GM19099 (cell line): ENCODE data around the gene OR6S1.

Source experiments
- POLR2A ChIP-seq: IDR thresholded peaks from 3 replicates; pipeline ENCODE4 v1.6.1; 2011; ENCODE audit warnings: low read depth; ENCODE audit not compliant: insufficient read length; ENCODE audit errors: extremely low read depth

OR6S1 gene

DNA sequence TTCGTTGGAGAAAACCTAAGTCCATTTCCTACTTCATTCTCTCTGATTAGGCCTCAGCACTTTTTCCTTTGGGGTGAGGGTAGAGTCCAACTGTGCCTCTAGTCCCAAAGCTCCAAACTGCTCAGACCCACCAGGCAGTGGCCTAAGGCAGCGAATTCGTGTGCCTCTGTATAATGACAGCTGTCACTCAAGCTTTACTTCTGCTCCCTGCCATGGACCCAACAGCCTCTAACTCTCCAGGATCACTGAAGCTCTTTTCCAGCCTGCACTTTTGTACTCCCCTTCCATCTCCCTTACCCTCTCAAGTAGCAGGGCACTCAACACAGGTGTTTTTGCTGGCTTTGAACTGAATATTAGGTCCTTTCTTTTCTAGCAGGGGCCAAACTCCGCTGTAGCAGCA, 14.8 kb upstream of the OR6S1 start:
- TF ChIP-seq POLR2A: no peak

DNA sequence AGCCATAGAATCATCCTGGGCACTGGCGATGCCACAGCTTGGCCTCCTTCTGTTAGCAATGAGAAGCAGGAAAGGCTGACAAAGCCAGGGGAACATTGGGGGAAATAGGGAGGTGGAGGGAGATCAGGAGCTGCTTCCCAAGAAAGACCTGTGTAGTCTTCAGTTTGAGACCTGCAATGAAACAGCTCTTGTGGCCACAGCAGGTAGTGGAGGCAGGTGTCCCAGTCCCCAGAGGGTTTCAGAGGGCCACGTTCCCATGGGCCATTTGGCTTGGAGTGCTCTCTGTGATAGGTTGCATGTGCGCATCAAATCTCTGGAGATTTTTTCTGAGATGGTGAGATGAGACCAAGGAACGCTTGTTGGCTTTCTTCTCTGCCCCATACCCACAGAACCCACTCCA, 14.4 kb upstream of the OR6S1 start:
- TF ChIP-seq POLR2A: no peak

DNA sequence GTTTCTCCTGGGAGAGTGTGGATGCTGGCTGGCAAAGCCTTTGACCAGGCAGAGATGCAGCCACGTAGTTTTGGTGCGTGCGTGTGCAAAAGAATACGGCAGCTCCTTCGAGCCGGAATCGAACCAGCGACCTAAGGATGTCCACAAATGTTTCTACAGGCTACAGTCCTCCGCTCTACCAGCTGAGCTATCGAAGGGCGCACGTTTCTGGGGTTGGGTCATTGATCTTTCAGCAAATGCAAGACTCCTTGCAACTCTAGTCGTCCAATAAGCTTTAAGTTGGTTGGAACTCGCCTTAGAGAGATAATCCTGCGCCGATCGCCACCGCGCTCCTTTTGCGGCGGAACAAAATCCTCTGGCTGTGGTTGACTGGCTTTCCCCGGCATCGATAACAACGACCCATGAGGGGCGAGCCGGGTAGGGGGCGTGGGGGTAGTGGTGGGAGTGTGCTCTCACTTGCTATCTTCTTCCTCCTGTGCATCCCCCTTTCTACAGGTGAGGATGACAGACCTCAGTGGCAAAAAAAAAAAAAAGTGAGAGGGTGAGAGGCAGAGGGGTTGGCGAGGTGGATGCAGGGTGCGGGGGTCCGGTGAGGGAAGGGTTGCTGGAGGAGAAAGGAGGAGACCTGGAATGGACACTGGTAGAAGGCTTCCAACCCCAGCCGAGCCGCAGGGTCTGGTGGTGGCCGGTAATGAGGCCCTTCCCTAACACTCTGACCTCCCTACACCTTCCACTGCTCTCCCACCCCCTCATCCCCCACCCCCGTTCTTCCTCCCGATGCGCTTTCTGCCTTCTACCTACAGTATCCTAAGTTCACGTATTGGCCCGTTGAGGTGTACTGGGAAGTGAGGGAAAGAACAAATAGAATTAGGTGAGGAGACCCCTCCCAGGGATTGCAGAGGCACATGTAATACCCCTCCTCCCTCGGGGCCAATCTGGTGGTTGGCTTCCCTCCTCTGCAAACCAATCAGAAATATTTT, 11.8 kb upstream of the OR6S1 start:
- TF ChIP-seq POLR2A: peak; percentile 21

DNA sequence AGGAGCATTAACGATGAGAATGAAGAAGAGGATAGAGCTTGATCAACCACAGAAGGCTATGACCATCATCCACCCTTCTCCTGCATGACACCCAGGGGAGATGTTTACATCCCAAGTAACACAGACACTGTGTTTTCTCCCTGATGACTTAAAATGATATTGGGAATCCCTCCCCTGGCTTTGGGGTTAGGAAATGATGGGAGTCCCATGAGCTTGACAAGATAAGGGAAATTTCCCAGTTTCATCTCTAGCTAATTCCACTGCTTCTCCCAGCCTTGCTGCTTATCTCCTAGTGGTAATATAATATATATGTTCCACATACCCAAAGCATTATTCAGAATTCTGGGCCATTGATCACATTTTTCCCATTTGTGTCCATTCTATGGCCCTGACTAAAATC, 4.0 kb upstream of the OR6S1 start:
- no peak for TF ChIP-seq POLR2A

DNA sequence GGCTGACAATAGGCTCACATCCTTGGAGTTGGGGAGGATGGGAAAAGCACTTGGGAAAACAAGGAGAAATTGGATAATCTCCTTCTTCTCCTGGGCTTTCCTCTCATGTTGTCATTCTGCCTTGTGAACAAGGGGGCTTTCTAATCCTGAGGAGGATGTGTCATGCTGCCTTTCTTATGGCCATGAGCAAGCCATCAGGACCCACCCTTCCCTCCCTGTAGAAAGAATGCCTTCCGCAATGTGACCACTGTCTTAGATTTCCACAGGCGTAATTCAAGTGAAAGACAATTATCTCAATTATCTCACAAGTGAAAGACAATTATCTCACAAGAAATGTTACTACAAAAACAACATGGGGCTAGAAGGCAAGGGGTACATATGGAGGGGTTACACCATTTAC, 3.0 kb upstream of the OR6S1 start:
- no peak for TF ChIP-seq POLR2A

DNA sequence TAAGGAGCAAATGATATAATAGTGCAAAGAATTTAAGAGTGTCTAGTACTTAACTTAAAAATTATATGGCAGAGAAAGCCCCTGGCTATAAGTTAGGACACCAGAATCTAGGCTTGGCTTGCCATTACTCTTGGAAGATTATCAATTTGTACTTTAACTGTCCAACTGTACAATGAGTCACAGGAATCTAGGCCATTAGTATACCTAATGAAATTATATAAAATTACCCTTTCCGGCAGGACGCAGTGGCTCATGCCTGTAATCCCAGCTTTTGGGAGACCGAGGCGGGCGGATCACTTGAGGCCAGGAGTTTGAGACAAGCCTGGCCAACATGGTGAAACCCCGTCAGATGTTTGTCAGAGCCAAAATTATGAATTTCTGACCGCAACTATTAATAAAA, 691 bp upstream of the OR6S1 start:
- TF ChIP-seq POLR2A: no peak

DNA sequence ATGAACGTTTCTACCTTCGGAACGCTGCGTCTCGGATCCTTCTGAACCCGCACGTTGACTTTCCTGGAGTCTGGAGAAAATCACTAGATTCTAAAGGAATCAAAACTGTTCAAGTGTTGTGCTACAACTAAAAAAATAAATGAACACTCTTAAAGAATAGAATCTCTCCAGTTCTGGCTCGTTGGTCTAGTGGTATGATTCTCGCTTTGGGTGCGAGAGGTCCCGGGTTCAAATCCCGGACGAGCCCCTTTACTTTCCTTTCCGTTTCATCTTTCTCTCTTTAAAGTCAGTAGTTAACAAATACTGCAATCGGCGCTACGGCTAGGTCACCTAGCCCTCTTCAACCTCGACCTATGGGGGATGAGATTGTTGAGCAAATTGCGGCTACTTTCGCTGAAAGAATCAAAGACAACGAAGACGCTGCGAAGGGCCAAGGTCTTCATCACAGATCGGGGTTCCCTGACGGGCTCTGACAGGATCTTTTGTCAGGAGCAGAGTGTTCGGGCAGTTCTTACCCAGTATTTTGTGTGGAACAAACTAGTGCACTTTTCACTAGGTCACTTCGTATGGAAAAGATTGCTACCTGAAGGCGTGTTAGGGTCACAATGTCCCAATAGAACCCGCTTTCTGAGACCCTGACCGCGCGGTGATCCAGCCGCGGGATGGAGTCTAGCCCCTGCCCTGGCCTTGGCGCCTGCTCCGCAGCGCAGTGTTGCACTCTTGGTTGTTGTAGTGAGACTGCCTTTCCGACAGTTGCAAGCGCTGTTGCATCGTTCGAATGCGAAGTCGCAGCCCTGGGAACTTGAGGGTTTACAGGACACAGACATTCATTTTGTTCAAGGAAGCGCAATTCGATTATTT, 8.4 kb downstream of the OR6S1 start:
- TF ChIP-seq POLR2A: no peak

DNA sequence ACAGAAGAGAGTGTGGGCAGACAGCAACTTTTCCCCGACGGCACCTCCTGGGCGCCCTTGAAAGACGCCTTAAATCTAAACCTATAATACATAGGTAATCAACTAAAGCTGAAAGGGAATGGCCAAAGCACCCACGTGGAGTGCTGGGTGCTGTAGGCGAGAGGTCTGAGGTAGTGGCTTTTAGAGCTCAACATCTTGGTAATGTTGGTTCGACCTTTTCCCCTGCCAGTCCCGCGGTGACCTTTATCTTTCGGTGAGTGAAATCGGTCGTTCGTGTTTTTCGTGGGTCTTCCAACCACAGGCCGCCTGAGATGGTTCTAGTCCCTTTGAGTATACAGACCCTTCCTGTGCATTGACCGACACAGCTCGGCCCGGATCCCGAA, 9.1 kb downstream of the OR6S1 start:
- TF ChIP-seq POLR2A: no peak

DNA sequence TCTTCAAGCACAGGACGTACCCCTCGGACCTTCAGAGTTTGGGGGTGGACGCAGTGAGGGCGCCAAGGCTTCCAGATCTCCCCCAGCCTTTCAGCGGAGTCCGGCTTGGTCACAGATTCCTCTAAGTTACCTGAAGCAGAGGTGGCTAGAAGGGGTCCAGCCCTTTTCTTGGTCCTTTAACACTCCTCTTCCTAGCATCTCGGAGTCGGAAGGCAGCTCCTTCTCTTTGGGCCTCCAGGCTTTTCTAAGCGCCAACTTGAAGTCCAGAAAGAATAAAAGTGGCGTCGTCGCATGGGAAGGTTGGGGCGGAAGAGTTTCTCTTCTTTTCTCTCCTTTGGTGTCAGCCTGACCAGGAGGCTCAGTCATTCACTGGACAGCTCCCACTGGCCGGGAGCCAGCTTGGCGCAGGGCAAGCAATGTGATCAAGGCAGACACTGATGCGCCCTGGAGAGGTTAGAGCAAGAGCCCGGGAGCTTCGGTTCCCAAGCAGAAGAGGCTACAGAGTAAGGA, 9.6 kb downstream of the OR6S1 start:
- no peak for TF ChIP-seq POLR2A

DNA sequence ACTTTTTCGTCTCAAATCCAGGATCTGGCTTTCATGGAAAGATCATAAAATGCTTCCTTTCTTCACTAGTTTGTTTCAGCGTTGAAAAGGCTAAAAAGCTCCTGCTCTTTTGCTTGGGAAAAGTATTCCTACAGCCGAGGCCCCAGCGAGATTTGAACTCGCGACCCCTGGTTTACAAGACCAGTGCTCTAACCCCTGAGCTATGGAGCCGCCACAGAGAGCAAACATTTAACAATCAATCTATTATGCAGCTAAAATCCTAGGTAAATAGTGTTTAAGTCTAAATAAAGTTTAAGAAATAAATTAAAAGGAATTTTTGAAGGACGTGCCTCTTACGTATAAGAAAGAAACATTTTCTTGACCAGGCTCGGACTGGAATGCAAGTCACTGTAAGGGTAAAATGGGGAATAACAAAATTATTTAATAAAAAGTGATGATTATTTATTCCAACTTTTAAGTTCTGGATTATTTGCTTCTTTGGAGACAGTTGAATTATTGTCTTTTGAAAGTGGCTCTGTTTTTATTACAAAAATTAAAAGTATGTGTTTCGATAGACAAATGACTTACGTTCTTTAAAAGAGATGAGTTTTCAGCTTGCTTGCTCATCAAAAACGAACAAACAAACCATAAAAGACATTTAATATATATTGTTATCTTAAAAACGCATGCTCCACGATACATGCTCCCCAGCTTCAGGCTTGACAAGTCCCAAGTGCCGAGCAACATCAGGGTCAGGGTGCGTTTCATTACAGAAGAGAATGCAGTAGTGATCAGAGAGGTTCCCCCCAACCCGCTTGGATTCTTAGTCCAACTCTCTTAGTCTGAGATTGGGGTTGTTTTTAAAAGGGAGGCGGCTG, 10.2 kb downstream of the OR6S1 start:
- no peak for TF ChIP-seq POLR2A

DNA sequence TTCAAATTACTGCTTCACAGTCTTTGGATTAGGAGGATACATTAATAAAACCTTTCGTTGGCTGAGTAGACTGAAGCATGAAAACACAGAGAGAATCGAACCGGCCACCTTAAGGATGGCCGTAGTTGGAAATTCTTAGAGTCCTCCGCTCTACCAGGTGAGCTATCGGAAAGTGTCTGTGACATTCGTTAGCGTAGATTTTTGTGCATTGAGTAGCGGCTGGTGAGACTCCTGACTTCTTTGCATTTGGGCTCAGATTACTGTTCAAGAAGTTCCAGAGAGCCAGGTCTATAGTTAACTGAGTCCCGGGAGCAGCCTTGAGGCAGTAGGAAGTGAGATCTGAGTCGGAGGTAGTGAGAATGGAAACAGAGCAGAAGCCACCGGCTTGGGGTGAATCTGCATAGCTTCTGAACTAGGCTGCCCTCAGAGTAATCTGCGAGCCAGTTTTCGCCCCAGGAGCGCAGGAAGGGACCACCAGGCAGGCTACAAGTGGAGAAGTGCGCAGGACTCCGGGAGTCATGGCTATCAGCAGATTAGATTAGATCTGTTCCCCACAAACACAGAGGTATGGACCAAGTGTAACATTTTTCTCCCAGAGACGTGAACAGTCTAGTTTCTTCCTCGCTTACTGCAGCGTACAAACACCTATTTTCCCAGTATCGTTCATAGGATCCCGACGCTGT, 11.0 kb downstream of the OR6S1 start:
- TF ChIP-seq POLR2A: no peak

DNA sequence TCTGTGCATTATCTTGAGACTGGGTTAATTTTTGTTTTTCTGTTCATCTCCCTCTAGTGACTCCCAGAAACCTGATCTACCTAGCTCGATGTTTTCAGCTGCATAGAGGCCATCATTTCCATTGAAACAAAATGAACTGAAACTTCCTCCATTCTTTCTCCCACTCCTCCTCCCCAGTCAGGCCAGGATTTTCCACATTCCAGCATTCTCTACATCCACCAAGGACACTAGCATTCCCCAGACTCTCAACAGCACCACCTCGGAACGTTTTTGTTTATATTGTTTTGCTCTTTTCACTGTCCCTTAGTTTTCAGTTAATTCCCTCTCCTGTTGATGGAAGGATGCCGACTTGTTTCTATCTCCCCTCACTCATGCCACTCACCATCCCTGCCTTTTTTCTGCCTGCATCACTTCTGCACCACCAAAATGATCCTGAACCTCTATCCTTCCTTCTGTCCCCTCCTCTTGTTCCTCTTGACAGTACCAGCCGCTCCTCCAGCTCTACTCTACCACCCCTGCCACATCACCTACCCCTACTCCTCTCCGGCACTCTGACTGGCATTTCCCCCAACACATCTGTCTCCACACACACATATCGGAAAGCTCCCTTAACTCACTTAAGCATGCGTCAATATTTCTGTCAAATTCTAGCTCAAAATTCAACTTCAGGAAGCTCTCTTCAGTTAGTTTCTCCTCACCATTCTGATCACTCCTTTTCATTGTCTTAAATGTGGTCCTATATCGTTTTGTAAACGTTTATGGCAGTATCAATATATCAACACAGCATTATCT, 13.2 kb downstream of the OR6S1 start:
- TF ChIP-seq POLR2A: no peak

DNA sequence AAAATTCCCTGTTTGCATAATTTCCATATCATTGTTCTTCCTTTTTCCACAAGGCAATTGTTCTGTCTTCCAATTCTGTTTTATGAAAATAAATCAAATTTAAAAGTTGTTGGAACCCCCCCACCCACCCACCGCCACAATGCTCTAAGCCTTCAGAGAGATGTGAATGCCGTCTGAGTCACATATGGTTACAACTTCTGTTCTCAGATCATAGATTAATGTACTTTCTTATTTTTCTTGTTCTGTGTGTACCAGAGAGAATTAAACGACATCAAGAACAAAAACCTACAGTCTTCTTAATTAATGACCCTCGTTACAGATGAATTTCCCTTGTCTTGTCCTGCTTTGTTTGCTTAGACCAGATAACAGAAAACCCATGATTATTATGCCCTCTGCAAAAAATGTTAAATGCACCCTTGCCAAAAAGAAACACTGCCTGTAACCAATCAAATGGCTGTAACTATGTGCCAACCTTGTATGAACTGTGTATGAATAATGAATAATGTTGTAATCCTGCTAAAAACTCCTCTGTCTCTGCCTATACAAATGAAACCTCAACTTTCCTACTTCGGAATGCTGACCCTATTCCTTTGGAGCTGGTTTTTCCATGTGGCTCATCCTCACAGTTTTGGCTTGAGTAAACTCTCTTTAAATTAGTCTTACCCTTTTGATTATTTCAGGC, 14.0 kb downstream of the OR6S1 start:
- no peak for TF ChIP-seq POLR2A
